ENCODE data around the gene TBC1D22A. TPM values are rescaled to one million over a fixed set of nuclear protein-coding genes. Genes with fewer than 3 reads are reported as not detected.

The TBC1D22A gene
- total RNA-seq, 4 donors from 2014 or later: 15.6 to 21.7 (median 20.5) TPM

DNA sequence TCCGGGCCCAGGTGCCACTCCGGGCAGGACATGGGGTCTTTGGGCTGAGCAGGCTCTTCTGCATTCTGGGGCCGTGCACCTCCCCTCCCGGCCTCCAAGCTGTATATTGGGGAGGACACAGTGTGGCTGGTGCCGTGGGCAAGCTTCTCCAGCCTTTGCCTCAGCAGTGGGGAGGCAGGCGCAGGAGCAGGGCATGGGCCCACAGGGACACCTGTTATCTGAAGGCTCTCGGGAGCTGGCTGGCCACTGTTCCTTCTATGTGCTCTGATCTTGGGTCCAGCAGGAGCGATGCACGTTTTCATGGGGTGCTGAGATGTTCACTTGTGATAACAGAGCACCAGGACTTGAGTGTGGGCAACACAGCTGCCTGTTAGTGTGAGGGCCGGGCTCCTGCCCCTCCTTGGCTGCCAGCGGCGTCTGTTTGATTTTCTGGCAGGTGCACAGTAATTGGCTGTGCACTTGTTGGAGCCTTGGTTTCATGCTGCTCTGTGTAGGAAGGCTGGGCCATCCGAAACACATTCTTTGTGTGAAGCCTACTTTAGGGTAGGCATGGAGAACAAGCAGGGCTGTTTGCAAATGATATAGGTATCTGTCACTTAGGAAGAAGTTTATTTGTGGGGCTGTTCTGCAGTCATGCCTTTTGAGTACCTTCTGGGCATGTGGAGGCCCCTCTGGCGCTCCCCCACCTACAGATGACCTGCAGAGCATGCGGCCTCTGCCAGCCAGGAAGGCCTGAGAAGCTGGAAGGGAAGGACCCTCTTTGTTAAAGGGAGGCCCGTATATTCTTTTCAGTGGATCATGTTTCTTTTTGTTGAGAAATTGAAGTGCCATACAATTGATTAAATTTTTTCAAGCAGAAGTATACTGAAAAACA is 201.5 kb downstream of the TBC1D22A start:
- no peak for TF ChIP-seq POLR2A (IDR thresholded peaks at IDR 0.05)
- TF ChIP-seq, protein P1, sequence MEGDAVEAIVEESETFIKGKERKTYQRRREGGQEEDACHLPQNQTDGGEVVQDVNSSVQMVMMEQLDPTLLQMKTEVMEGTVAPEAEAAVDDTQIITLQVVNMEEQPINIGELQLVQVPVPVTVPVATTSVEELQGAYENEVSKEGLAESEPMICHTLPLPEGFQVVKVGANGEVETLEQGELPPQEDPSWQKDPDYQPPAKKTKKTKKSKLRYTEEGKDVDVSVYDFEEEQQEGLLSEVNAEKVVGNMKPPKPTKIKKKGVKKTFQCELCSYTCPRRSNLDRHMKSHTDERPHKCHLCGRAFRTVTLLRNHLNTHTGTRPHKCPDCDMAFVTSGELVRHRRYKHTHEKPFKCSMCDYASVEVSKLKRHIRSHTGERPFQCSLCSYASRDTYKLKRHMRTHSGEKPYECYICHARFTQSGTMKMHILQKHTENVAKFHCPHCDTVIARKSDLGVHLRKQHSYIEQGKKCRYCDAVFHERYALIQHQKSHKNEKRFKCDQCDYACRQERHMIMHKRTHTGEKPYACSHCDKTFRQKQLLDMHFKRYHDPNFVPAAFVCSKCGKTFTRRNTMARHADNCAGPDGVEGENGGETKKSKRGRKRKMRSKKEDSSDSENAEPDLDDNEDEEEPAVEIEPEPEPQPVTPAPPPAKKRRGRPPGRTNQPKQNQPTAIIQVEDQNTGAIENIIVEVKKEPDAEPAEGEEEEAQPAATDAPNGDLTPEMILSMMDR (IDR thresholded peaks at IDR 0.05): no peak
- intact Hi-C loops (cut with DNase I): no loop called here
- H3K4me1 ChIP-seq: no peaks in the 10 kb centered on the region
- no peak overlapping the region for H3K4me3 ChIP-seq
- no peaks in the 10 kb centered on the region for H3K9me3 ChIP-seq
- no peak for DNase-seq
- no peak overlapping the region for H3K27ac ChIP-seq
- no peaks in the 10 kb centered on the region for H3K27me3 ChIP-seq
- peaks cover 0 to 10% (median 0%) of the 10 kb centered on the region in 3 donors for H3K36me3 ChIP-seq
- WGBS, 2 donors: 96% methylated on average over 4 to 12 of the region's 16 CpGs

DNA sequence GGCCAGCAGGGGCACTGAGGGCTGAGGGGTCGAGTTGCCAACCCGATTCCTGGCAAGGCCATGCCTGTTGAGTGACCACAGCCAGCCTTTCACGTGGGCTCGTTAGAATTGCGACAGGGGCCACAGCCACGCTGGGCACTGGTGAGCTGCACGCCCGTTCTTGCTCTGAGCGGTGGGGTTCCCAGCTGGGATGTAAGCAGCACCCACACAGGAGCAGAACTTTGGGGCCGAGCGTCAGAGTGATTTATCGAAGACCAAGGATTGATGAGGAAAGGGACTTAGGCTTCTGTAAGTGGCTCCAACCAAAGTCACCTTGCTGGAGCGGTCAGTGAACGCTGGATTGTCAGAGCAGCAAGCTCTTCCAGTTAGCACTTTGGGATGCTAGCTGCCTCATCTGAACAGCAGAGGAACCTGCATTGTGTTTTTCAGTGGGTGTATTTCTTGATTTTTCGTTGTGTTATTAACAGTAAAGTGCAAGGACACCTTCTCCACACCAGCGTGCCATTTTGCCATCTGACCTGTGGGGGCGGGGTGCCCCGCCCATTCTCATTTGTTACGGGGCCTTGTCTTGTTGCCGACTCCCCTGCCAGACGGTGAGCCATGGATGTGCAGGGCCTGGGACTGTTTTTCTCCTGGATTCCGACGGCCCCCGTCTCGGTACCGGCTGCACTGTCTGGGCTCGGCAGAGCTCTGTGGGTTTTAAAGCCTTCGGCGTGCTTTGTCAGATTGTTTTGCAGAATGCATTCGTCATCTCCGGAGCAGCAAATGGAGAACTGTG is 202.5 kb downstream of the TBC1D22A start:
- intact Hi-C loops (cut with DNase I): no loop called here
- peaks cover 0 to 10% (median 0%) of the 10 kb centered on the region in 3 donors for H3K36me3 ChIP-seq
- no peak overlapping the region for H3K27ac ChIP-seq
- H3K4me3 ChIP-seq: no peak overlapping the region
- WGBS, 2 donors: 83 to 86% methylated on average over 20 to 27 of the region's 31 CpGs
- H3K9me3 ChIP-seq: no peaks in the 10 kb centered on the region
- no peaks in the 10 kb centered on the region for H3K27me3 ChIP-seq
- no peak for TF ChIP-seq POLR2A (IDR thresholded peaks at IDR 0.05)
- TF ChIP-seq, protein P1 (IDR thresholded peaks at IDR 0.05): no peak
- DNase-seq: no peak
- no peaks in the 10 kb centered on the region for H3K4me1 ChIP-seq

DNA sequence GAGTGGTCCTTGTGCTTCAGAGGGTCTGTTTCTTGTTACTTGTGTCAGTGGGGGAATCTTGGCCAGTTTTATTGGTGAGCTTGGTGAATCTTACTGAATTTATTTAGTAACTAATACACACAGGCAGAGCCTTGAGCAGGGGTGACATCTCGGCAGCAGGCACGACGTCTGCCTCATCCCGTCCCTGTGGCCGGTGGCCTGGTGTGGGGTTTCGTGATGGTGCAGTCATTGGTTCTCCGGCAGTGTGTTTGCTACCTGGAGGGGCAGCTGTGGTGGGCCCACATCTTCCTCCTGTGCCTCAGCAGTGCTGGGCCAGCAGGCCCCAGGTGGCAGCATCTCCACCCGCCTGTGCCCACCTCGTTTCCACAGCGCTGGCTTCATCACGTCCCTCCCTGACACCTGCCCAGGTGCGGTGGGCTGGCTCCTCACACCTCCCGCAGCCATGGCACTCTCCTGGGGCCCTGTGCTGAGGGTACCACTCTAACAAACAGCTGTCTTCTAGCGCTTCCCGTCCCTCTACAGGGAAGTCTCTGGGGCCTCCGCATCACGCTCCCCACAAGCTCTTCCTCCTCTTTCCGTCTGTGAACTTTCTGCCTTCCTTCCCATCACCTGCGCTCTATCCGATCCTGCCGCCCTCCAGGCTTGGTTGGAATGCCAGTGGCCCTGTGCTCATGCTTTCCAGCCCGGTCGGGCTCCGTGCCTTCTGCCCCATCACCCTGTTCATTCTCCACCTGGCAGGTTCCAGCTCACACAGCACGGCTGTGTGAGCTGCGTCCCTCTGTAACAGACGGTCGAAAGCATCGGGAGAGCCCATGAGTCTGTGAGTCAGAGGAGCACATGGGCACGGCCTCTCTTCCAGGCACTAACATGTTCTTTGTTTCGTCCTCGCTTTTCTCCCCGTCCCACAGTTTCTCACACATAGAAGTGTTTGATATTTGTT is 203.4 kb downstream of the TBC1D22A start:
- intact Hi-C loops (cut with DNase I): no loop called here
- Histone ChIP-seq H3K9me3 (no peaks in the 10 kb centered on the region), H3K27ac (peak overlapping the region in 1 of 4 donors; percentile 21), H3K27me3 (no peaks in the 10 kb centered on the region), H3K4me1 (peaks cover 0 to 6% (median 0%) of the 10 kb centered on the region in 3 donors), H3K36me3 (peaks cover 0 to 10% (median 0%) of the 10 kb centered on the region in 3 donors), H3K4me3 (no peak overlapping the region)
- TF ChIP-seq, protein P1 (IDR thresholded peaks at IDR 0.05): no peak
- TF ChIP-seq POLR2A (IDR thresholded peaks at IDR 0.05): no peak
- 89 to 91% methylated on average over 33 of the region's 33 CpGs for WGBS, 2 donors
- no peak for DNase-seq

DNA sequence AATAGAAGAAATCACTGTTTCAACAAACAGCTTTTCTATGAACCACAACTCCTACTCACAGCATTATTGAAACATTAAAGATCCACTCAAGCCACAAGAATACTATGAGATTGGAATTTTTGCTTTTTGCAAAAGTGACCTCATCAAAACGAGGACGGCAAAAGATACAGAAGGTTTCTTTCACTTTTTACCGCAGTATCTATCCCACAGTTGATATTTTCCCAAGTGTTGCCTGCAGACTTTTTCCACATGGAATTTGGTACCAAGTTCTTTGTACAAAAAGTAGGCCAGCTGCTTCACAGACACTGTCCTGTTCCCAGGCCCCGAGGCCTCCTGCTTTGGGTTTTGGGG is 204.0 kb downstream of the TBC1D22A start:
- WGBS, 2 donors: 73 to 89% methylated on average over 3 to 4 of the region's 4 CpGs
- intact Hi-C loops (cut with DNase I): no loop called here

More for the DNA sequence above, 204.0 kb downstream of the TBC1D22A start:
- Histone ChIP-seq H3K4me3 (no peak overlapping the region), H3K9me3 (no peaks in the 10 kb centered on the region), H3K36me3 (peaks cover 0 to 9% (median 0%) of the 10 kb centered on the region in 3 donors), H3K27ac (peak overlapping the region in 1 of 4 donors; percentile 21), H3K4me1 (peaks cover 0 to 12% (median 0%) of the 10 kb centered on the region in 3 donors), H3K27me3 (no peaks in the 10 kb centered on the region)
- no peak for TF ChIP-seq POLR2A (IDR thresholded peaks at IDR 0.05)
- TF ChIP-seq, protein P1 (IDR thresholded peaks at IDR 0.05): no peak
- no peak for DNase-seq
